ENCODE measurements around the gene SIPA1L3. TPM values are rescaled to one million over a fixed set of nuclear protein-coding genes. Genes with fewer than 3 reads are reported as not detected.

The SIPA1L3 gene
- polyA plus RNA-seq, 2 of the 4 experiments (the other 2 are of a cell fraction), result 28.9 to 50.6 TPM

GRCh38 chr19:37983916-37984315 lies 76.9 kb downstream of the SIPA1L3 start:
- H3K4me1 ChIP-seq, result peaks cover 26% of the 10 kb centered on the region
- H3K4me3 ChIP-seq, result no peak overlapping the region
- no peaks in the 10 kb centered on the region for H3K9me3 ChIP-seq
- POLR2A ChIA-PET, result interaction anchor here (0.7 kb wide), 2 partner anchors 27 to 286 kb away, joined by 6 to 9 read pairs; no protein-coding TSS in a partner anchor
- WGBS (ENCODE audit: missing lambda C conversion rate), result 92% methylated on average over 10 of the region's 10 CpGs
- no peak overlapping the region for H3K4me2 ChIP-seq
- FAIRE-seq, result no peak
- TF ChIP-seq MAX (IDR thresholded peaks at IDR 0.05) (no peak), ZNF302 (CRISPR knock-in tag; IDR thresholded peaks at IDR 0.05) (no peak), POLR2A (IDR thresholded peaks at IDR 0.05; ENCODE audit: low read length) (no peak), ZC3H11A (IDR thresholded peaks at IDR 0.05) (no peak), RNF2 (IDR thresholded peaks at IDR 0.05; ENCODE audit: borderline replicate concordance, low read depth) (no peak), KDM5A (IDR thresholded peaks at IDR 0.05) (no peak), USF2 (IDR thresholded peaks at IDR 0.05) (no peak), CTCF (IDR thresholded peaks at IDR 0.05) (no peak), ESRRA (IDR thresholded peaks at IDR 0.05; ENCODE audit: borderline replicate concordance, low read length) (no peak), HES2 (IDR thresholded peaks at IDR 0.05) (no peak)
- no peak overlapping the region for H3K27ac ChIP-seq
- no peak for DNase-seq (ENCODE audit: low read depth in 1 of 2, low spot score in 1 of 2)
- CTCF ChIA-PET, result interaction anchor here (0.7 to 26.6 kb wide), 8 partner anchors 9 to 191 kb away, joined by 3 to 391 read pairs (median 4); partner anchors contain the start of genes SIPA1L3 and WDR87
- ATAC-seq, result no peak

GRCh38 chr19:37986048-37986750 lies 79.2 kb downstream of the SIPA1L3 start:
- Histone ChIP-seq H3K9me3 (no peaks in the 10 kb centered on the region), H3K4me3 (no peak overlapping the region), H3K4me1 (peaks cover 34% of the 10 kb centered on the region), H3K4me2 (no peak overlapping the region), H3K27ac (peak overlapping the region in 1 of 2 experiments; percentile 20; a peak in 2 of 6 replicates)
- TF ChIP-seq KDM1A (IDR thresholded peaks at IDR 0.05; ENCODE audit: low read depth), result 0 out of 2 replicates have a peak, but pooled peaks have one; percentile 63
- TF ChIP-seq RAD21 (conservative IDR thresholded peaks at IDR 0.05 in 1 of 2, IDR thresholded peaks at IDR 0.05 in 1 of 2), result no peak
- ATAC-seq (no peak), DNase-seq (ENCODE audit: low read depth in 1 of 2, low spot score in 1 of 2) (no peak), FAIRE-seq (no peak)
- ChIA-PET CTCF (interaction anchor here (1.0 to 26.6 kb wide), 22 partner anchors 8 to 241 kb away, joined by 3 to 391 read pairs (median 4); partner anchors contain the start of genes SIPA1L3 and WDR87), POLR2A (no interaction called here)
- WGBS (ENCODE audit: missing lambda C conversion rate), result 74% methylated on average over 10 of the region's 10 CpGs

GRCh38 chr19:37987356-37988332 lies 80.6 kb downstream of the SIPA1L3 start:
- ATAC-seq (peak in 1 of 2 experiments; percentile 55; a peak in 3 of 6 replicates), FAIRE-seq (no peak), DNase-seq (ENCODE audit: low read depth in 1 of 2, low spot score in 1 of 2) (peak in 1 of 2 experiments; percentile 53)
- H3K27ac ChIP-seq, result peak overlapping the region in 1 of 2 experiments; percentile 40; a peak in 3 of 6 replicates
- no peak overlapping the region for H3K4me3 ChIP-seq
- WGBS (ENCODE audit: missing lambda C conversion rate), result 72% methylated on average over 12 of the region's 12 CpGs
- H3K4me1 ChIP-seq, result peaks cover 44% of the 10 kb centered on the region
- no peaks in the 10 kb centered on the region for H3K9me3 ChIP-seq
- TF ChIP-seq ZNF302 (CRISPR knock-in tag; IDR thresholded peaks at IDR 0.05) (no peak), SMC3 (IDR thresholded peaks at IDR 0.05) (peak; percentile 55), NR3C1 (IDR thresholded peaks at IDR 0.05) (no peak), CBX8 (IDR thresholded peaks at IDR 0.05) (no peak), FOSB (CRISPR knock-in tag; IDR thresholded peaks at IDR 0.05) (0 out of 2 replicates have a peak, but pooled peaks have one; percentile 46), CTCF (IDR thresholded peaks at IDR 0.05) (peak; percentile 57), RAD21 (conservative IDR thresholded peaks at IDR 0.05 in 1 of 2, IDR thresholded peaks at IDR 0.05 in 1 of 2) (peak; percentile 47 to 62), GATA3 (IDR thresholded peaks at IDR 0.05; ENCODE audit: borderline replicate concordance) (no peak), HOXB5 (CRISPR knock-in tag; IDR thresholded peaks at IDR 0.05) (0 out of 2 replicates have a peak, but pooled peaks have one; percentile 18), HOXB13 (CRISPR knock-in tag; IDR thresholded peaks at IDR 0.05; ENCODE audit: low read depth) (no peak)
- no peak overlapping the region for H3K4me2 ChIP-seq
- POLR2A ChIA-PET, result no interaction called here
- CTCF ChIA-PET, result interaction anchor here (0.7 to 26.6 kb wide), 22 partner anchors 8 to 946 kb away, joined by 3 to 391 read pairs (median 4); partner anchors contain the start of genes SIPA1L3 and WDR87
